Mucosa of gallbladder (tissue), 1 donor: ENCODE results near the gene LSMEM2. TPM values are rescaled to one million over a fixed set of nuclear protein-coding genes. Genes with fewer than 3 reads are reported as not detected.
"Not testable (repeated sequence)": the region's sequence is repeated elsewhere in the genome, so short reads cannot be mapped to it uniquely, and the experiment has no call there.

ENCODE experiments used
- DNase-seq: peaks from one replicate; pipeline ENCODE4 v3.0.0-alpha.2; 2020; ENCODE audit warnings: low spot score
- total RNA-seq: library from RNA; stranded (reverse); gene quantifications from one replicate; pipeline ENCODE4 v1.2.1, GENCODE V29; 2021
- donor health status: DM: no; HTN: no; CAD: no.

LSMEM2 gene
- 0.95 TPM for total RNA-seq

GRCh38 chr3:50278880-50279224, at the start of gene LSMEM2:
Gene LSMEM2 (plus strand): TSS chr3:50279087. CDS start chr3:50279114, 27 bp downstream.
- DNase-seq, result no peak

- DNase-seq, result no peak
Observed at GRCh38 chr3:50229490-50229889, 49.4 kb upstream of the LSMEM2 start.

GRCh38 chr3:50230104-50230793, 48.6 kb upstream of the LSMEM2 start:
- DNase-seq, result no peak

GRCh38 chr3:50230794-50231125, 48.1 kb upstream of the LSMEM2 start:
- DNase-seq, result no peak

- no peak for DNase-seq
Observed at GRCh38 chr3:50231581-50231980, 47.3 kb upstream of the LSMEM2 start.

- DNase-seq, result no peak
Observed at GRCh38 chr3:50232303-50232702, 46.6 kb upstream of the LSMEM2 start.

GRCh38 chr3:50233176-50233575, 45.7 kb upstream of the LSMEM2 start:
- DNase-seq, result no peak

- DNase-seq, result peak; percentile 99
Observed at GRCh38 chr3:50235716-50236483, 43.0 kb upstream of the LSMEM2 start, which contains the start of gene GNAI2. Gene GNAI2 (plus strand): TSS chr3:50236204. CDS start chr3:50236336, 132 bp downstream.

GRCh38 chr3:50236484-50237132, 42.3 kb upstream of the LSMEM2 start:
- DNase-seq, result no peak

GRCh38 chr3:50237133-50237651, 41.7 kb upstream of the LSMEM2 start:
- no peak for DNase-seq

GRCh38 chr3:50237754-50238548, 40.9 kb upstream of the LSMEM2 start:
- DNase-seq, result peak; percentile 87

GRCh38 chr3:50238549-50239026, 40.3 kb upstream of the LSMEM2 start:
- peak; percentile 92 for DNase-seq

GRCh38 chr3:50239649-50240048, 39.2 kb upstream of the LSMEM2 start:
- no peak for DNase-seq

- DNase-seq, result no peak
Observed at GRCh38 chr3:50241163-50241562, 37.7 kb upstream of the LSMEM2 start.

GRCh38 chr3:50241713-50242380, 37.0 kb upstream of the LSMEM2 start:
- no peak for DNase-seq

GRCh38 chr3:50242381-50242770, 36.5 kb upstream of the LSMEM2 start:
- no peak for DNase-seq

- no peak for DNase-seq
Observed at GRCh38 chr3:50242851-50243542, 35.9 kb upstream of the LSMEM2 start.

- no peak for DNase-seq
Observed at GRCh38 chr3:50243543-50243895, 35.4 kb upstream of the LSMEM2 start.

- not testable (repeated sequence) for DNase-seq
Observed at GRCh38 chr3:50244813-50245212, 34.1 kb upstream of the LSMEM2 start.

- no peak for DNase-seq
Observed at GRCh38 chr3:50245251-50245745, 33.6 kb upstream of the LSMEM2 start.
